ENCODE results near the gene CCR7.

- no peak for TF ChIP-seq RELA (CRISPR knock-in tag; IDR thresholded peaks at IDR 0.05; ENCODE audit: borderline replicate concordance)
- TF ChIP-seq CTCF (IDR thresholded peaks at IDR 0.05), result no peak
- no peak for TF ChIP-seq NR3C1 (CRISPR knock-in tag; conservative IDR thresholded peaks at IDR 0.05; ENCODE audit: low read depth)
- no peak for TF ChIP-seq SP1 (CRISPR knock-in tag; conservative IDR thresholded peaks at IDR 0.05)
- no peak for TF ChIP-seq MXD4 (CRISPR knock-in tag; IDR thresholded peaks at IDR 0.05; ENCODE audit: borderline replicate concordance)
- no peak for TF ChIP-seq E2F5 (CRISPR knock-in tag; IDR thresholded peaks at IDR 0.05)
- no peak for TF ChIP-seq CBFB (CRISPR knock-in tag; IDR thresholded peaks at IDR 0.05; ENCODE audit: low read depth)
- TF ChIP-seq, protein P1, sequence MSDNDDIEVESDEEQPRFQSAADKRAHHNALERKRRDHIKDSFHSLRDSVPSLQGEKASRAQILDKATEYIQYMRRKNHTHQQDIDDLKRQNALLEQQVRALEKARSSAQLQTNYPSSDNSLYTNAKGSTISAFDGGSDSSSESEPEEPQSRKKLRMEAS (CRISPR knock-in tag; IDR thresholded peaks at IDR 0.05), result no peak
- no peak for TF ChIP-seq IRF1 (CRISPR knock-in tag; IDR thresholded peaks at IDR 0.05)
- TF ChIP-seq CREM (CRISPR knock-in tag; IDR thresholded peaks at IDR 0.05), result no peak
- TF ChIP-seq, protein P2, sequence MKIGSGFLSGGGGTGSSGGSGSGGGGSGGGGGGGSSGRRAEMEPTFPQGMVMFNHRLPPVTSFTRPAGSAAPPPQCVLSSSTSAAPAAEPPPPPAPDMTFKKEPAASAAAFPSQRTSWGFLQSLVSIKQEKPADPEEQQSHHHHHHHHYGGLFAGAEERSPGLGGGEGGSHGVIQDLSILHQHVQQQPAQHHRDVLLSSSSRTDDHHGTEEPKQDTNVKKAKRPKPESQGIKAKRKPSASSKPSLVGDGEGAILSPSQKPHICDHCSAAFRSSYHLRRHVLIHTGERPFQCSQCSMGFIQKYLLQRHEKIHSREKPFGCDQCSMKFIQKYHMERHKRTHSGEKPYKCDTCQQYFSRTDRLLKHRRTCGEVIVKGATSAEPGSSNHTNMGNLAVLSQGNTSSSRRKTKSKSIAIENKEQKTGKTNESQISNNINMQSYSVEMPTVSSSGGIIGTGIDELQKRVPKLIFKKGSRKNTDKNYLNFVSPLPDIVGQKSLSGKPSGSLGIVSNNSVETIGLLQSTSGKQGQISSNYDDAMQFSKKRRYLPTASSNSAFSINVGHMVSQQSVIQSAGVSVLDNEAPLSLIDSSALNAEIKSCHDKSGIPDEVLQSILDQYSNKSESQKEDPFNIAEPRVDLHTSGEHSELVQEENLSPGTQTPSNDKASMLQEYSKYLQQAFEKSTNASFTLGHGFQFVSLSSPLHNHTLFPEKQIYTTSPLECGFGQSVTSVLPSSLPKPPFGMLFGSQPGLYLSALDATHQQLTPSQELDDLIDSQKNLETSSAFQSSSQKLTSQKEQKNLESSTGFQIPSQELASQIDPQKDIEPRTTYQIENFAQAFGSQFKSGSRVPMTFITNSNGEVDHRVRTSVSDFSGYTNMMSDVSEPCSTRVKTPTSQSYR (CRISPR knock-in tag; IDR thresholded peaks at IDR 0.05), result no peak
Observed at GRCh38 chr17:40535924-40536294, 29.4 kb downstream of the CCR7 start.
